T-cell (primary cell): ENCODE results near the gene MCHR1. TPM values are rescaled to one million over a fixed set of nuclear protein-coding genes. Genes with fewer than 3 reads are reported as not detected.

Experiments
- ATAC-seq, 4 experiments: fragments of 200-7000 bp in 3 of 4; fragments of 150-1000 bp in 1 of 4; cut with Tn5 transposase; replicated peaks in 1 of 4; 1 replicate in 3 of 4; 2 replicates in 1 of 4; pipeline ENCODE4 v1.10.0; 2021; ENCODE audit warnings: moderate library complexity in 3 of 4, mild to moderate bottlenecking in 2 of 4, moderate number of reproducible peaks in 1 of 4
- CTCF ChIA-PET, 2 donors: fragments of 300-600 bp; sonication (Branson Sonifier 250); formaldehyde crosslinking; loops; one replicate each; lab custom pipeline; 2022; ENCODE audit warnings: antibody characterized with exemption in 2 of 2; lab: Charles Lee
- POLR2A ChIA-PET, 2 donors: fragments of 300-600 bp; sonication (Branson Sonifier 250); formaldehyde crosslinking; loops; one replicate each; lab custom pipeline; 2022; ENCODE audit warnings: antibody characterized with exemption in 2 of 2; lab: Charles Lee
- DNase-seq, 35 experiments: peaks; one replicate each; pipeline versions ENCODE4 v3.0.0 to v3.0.0-alpha.2; 2013 to 2023
- H3K27ac ChIP-seq: one replicate; pipeline ENCODE4 v1.5.1; 2013; ENCODE audit warnings: low read length
- H3K27me3 ChIP-seq, 2 experiments: replicated peaks in 1 of 2; 1 replicate in 1 of 2; 2 replicates in 1 of 2; pipeline versions ENCODE4 v1.6.1 to v1.7.0; 2013; ENCODE audit warnings: low read length in 1 of 2, mixed read lengths in 1 of 2; ENCODE audit not compliant: control insufficient read depth in 2 of 2, insufficient read depth in 2 of 2; ENCODE audit errors: extremely low read depth in 1 of 2
- H3K36me3 ChIP-seq, 2 donors: 1 replicate in 1 of 2; 2 replicates in 1 of 2; pipeline versions ENCODE4 v1.6.1 to v1.7.0; 2013; ENCODE audit warnings: low read length in 1 of 2; ENCODE audit not compliant: control insufficient read depth in 2 of 2, insufficient read depth in 1 of 2; ENCODE audit errors: extremely low read depth in 1 of 2
- H3K4me1 ChIP-seq, 2 experiments: 1 replicate in 1 of 2; 2 replicates in 1 of 2; pipeline versions ENCODE4 v1.6.1 to v1.7.0; 2013; ENCODE audit warnings: low read length in 2 of 2, mixed read lengths in 1 of 2; ENCODE audit not compliant: insufficient read depth in 2 of 2, control insufficient read depth in 1 of 2; ENCODE audit errors: extremely low read depth in 1 of 2
- H3K4me3 ChIP-seq, 2 donors: 1 replicate in 1 of 2; 2 replicates in 1 of 2; pipeline versions ENCODE4 v1.5.1 to v1.7.0; 2013; ENCODE audit warnings: mild to moderate bottlenecking in 2 of 2, low read length in 1 of 2, moderate library complexity in 1 of 2; ENCODE audit not compliant: control insufficient read depth in 1 of 2; ENCODE audit errors: extremely low read depth in 1 of 2
- H3K9me3 ChIP-seq: 2 replicates; pipeline ENCODE4 v1.7.0; 2013
- H3K27ac Mint-ChIP-seq, 2 donors: one replicate each; pipeline ENCODE4 v1.8.0; 2020 to 2021; ENCODE audit warnings: mild to moderate bottlenecking in 2 of 2, mixed read lengths in 2 of 2
- H3K27me3 Mint-ChIP-seq, 2 donors: one replicate each; pipeline ENCODE4 v1.8.0; 2021 to 2022; ENCODE audit warnings: mixed read lengths in 2 of 2
- H3K36me3 Mint-ChIP-seq: one replicate; pipeline ENCODE4 v1.8.0; 2021; ENCODE audit warnings: mixed read lengths
- H3K4me1 Mint-ChIP-seq, 3 donors: one replicate each; pipeline ENCODE4 v1.8.0; 2020 to 2022; ENCODE audit warnings: mixed read lengths in 3 of 3, mild to moderate bottlenecking in 1 of 3
- H3K4me3 Mint-ChIP-seq, 3 donors: one replicate each; pipeline ENCODE4 v1.8.0; 2020 to 2022; ENCODE audit warnings: mild to moderate bottlenecking in 3 of 3, mixed read lengths in 3 of 3, moderate library complexity in 3 of 3
- H3K9me3 Mint-ChIP-seq, 3 donors: one replicate each; pipeline ENCODE4 v1.8.0; 2020 to 2022; ENCODE audit warnings: mixed read lengths in 3 of 3
- WGBS: methylation state at CpG from one replicate; pipeline ENCODE4 v1.1.5; 2013; ENCODE audit warnings: missing lambda C conversion rate; ENCODE audit not compliant: insufficient coverage; 5-methylcytosine and 5-hydroxymethylcytosine counted together
- total RNA-seq, 35 experiments: library from RNA in 6 of 35; stranded (reverse) in 6 of 35; fragments of 120-200 nt in 1 of 35; gene quantifications; one replicate each; pipeline versions ENCODE4 v1.2.1 to v1.2.4 and lab custom pipeline; 2013 to 2026

The MCHR1 gene
- total RNA-seq, 5 donors from 2014 or later (not counting 1 experiment from before 2014, with no cell fraction given) = not detected

GRCh38 chr22:40705918-40706682 is 26.8 kb downstream of the MCHR1 start:
- WGBS = 90% methylated on average over 2 of the region's 9 CpGs
- Mint-ChIP-seq H3K36me3 (no peaks in the 10 kb centered on the region), H3K4me3 (no peak overlapping the region), H3K27me3 (no peaks in the 10 kb centered on the region), H3K27ac (no peak overlapping the region), H3K4me1 (peaks cover 14 to 23% (median 23%) of the 10 kb centered on the region in 3 donors), H3K9me3 (no peaks in the 10 kb centered on the region)
- Histone ChIP-seq H3K4me1 (peaks cover 4 to 15% of the 10 kb centered on the region in 2 experiments), H3K27me3 (no peaks in the 10 kb centered on the region), H3K36me3 (no peaks in the 10 kb centered on the region), H3K9me3 (no peaks in the 10 kb centered on the region), H3K4me3 (no peak overlapping the region), H3K27ac (no peak overlapping the region)
- POLR2A ChIA-PET = interaction anchor here in 1 of 2 donors (0.5 kb wide), 1 partner anchor 16 kb away, joined by 9 read pairs; no protein-coding TSS in a partner anchor
- ATAC-seq (no peak), DNase-seq (no peak)
- CTCF ChIA-PET = no interaction called here

- Mint-ChIP-seq H3K4me3 (no peak overlapping the region), H3K27me3 (no peaks in the 10 kb centered on the region), H3K4me1 (peaks cover 13 to 26% (median 23%) of the 10 kb centered on the region in 3 donors), H3K27ac (no peak overlapping the region), H3K36me3 (no peaks in the 10 kb centered on the region), H3K9me3 (no peaks in the 10 kb centered on the region)
- CTCF ChIA-PET = no interaction called here
- no peak overlapping the region for H3K27ac ChIP-seq
- H3K4me1 ChIP-seq = peaks cover 5 to 16% of the 10 kb centered on the region in 2 experiments
- ATAC-seq (no peak), DNase-seq (no peak)
- H3K27me3 ChIP-seq = no peaks in the 10 kb centered on the region
- 80% methylated on average over 2 of the region's 2 CpGs for WGBS
- POLR2A ChIA-PET = no interaction called here
- no peak overlapping the region for H3K4me3 ChIP-seq
- no peaks in the 10 kb centered on the region for H3K9me3 ChIP-seq
- H3K36me3 ChIP-seq = no peaks in the 10 kb centered on the region
These were observed 27.9 kb downstream of the MCHR1 start for GRCh38 chr22:40707154-40707553.

- no peaks in the 10 kb centered on the region for H3K9me3 ChIP-seq
- Mint-ChIP-seq H3K27ac (no peak overlapping the region), H3K4me3 (no peak overlapping the region), H3K4me1 (peaks cover 9 to 21% (median 16%) of the 10 kb centered on the region in 3 donors), H3K27me3 (no peaks in the 10 kb centered on the region), H3K9me3 (no peaks in the 10 kb centered on the region), H3K36me3 (no peaks in the 10 kb centered on the region)
- ChIA-PET POLR2A (interaction anchor here in 1 of 2 donors (0.6 kb wide), 1 partner anchor 12 kb away, joined by 3 read pairs; no protein-coding TSS in a partner anchor), CTCF (interaction anchor here in 1 of 2 donors (0.6 kb wide), 1 partner anchor 195 kb away, joined by 3 read pairs; no protein-coding TSS in a partner anchor)
- H3K36me3 ChIP-seq = no peaks in the 10 kb centered on the region
- H3K4me3 ChIP-seq = no peak overlapping the region
- 97% methylated on average over 4 of the region's 5 CpGs for WGBS
- H3K27me3 ChIP-seq = no peaks in the 10 kb centered on the region
- ATAC-seq = no peak
- peaks cover 5 to 16% of the 10 kb centered on the region in 2 experiments for H3K4me1 ChIP-seq
- no peak overlapping the region for H3K27ac ChIP-seq
- DNase-seq = no peak
These were observed 28.9 kb downstream of the MCHR1 start for GRCh38 chr22:40708177-40708576.

GRCh38 chr22:40709752-40710413 is 30.6 kb downstream of the MCHR1 start:
- Mint-ChIP-seq H3K36me3 (no peaks in the 10 kb centered on the region), H3K27me3 (no peaks in the 10 kb centered on the region), H3K27ac (peak overlapping the region in 1 of 2 donors; percentile 61), H3K4me1 (peaks cover 14 to 25% (median 23%) of the 10 kb centered on the region in 3 donors), H3K9me3 (no peaks in the 10 kb centered on the region), H3K4me3 (no peak overlapping the region)
- H3K27me3 ChIP-seq = peaks cover 0 to 6% of the 10 kb centered on the region in 2 experiments
- no peak overlapping the region for H3K4me3 ChIP-seq
- no peak for DNase-seq
- no peaks in the 10 kb centered on the region for H3K36me3 ChIP-seq
- CTCF ChIA-PET = no interaction called here
- no peak overlapping the region for H3K27ac ChIP-seq
- H3K4me1 ChIP-seq = peaks cover 6 to 16% of the 10 kb centered on the region in 2 experiments
- ATAC-seq = no peak
- WGBS = 74% methylated on average over 3 of the region's 6 CpGs
- H3K9me3 ChIP-seq = no peaks in the 10 kb centered on the region
- POLR2A ChIA-PET = no interaction called here

GRCh38 chr22:40712311-40712710 is 33.0 kb downstream of the MCHR1 start:
- ATAC-seq (no peak), DNase-seq (no peak)
- Mint-ChIP-seq H3K4me3 (no peak overlapping the region), H3K9me3 (no peaks in the 10 kb centered on the region), H3K27me3 (no peaks in the 10 kb centered on the region), H3K4me1 (peaks cover 16 to 27% (median 25%) of the 10 kb centered on the region in 3 donors), H3K27ac (no peak overlapping the region), H3K36me3 (no peaks in the 10 kb centered on the region)
- CTCF ChIA-PET = interaction anchor here in 1 of 2 donors (1.1 kb wide), 1 partner anchor 29 kb away, joined by 3 read pairs; no protein-coding TSS in a partner anchor
- H3K4me3 ChIP-seq = no peak overlapping the region
- 93% methylated on average over 2 of the region's 12 CpGs for WGBS
- no peaks in the 10 kb centered on the region for H3K9me3 ChIP-seq
- H3K27me3 ChIP-seq = peaks cover 0 to 6% of the 10 kb centered on the region in 2 experiments
- H3K36me3 ChIP-seq = no peaks in the 10 kb centered on the region
- H3K4me1 ChIP-seq = peaks cover 7 to 16% of the 10 kb centered on the region in 2 experiments
- H3K27ac ChIP-seq = no peak overlapping the region
- POLR2A ChIA-PET = interaction anchor here in 1 of 2 donors (1.1 kb wide), 1 partner anchor 12 kb away, joined by 3 read pairs; no protein-coding TSS in a partner anchor
